Measurements from ENCODE around the gene L3MBTL4. TPM values are rescaled to one million over a fixed set of nuclear protein-coding genes. Genes with fewer than 3 reads are reported as not detected.
"Not testable (repeated sequence)": the region's sequence is repeated elsewhere in the genome, so short reads cannot be mapped to it uniquely, and the experiment has no call there.

Gene L3MBTL4
- total and polyA plus RNA-seq, 10 donors = 1.1 to 21.0 (median 12.7) TPM

DNA sequence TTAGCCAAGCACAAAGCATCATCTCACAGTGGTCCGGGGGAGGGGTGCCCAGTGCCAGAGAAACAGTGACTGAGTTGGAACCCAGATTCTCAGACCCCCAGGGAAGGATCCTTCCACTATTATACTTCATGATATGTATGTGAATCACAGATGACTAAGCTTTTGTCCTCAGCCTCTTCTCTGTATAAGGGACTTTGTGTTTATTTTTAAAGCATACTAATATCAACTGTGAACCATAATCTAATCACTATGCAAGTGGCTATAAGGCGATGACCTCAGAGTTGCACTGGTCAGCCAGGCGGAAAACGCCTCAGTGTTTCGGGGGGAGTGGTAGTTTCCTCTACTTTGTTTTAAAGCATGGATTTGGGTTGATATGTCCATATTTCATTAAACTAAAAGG, 359.0 kb downstream of the L3MBTL4 start:
- H3K4me3 ChIP-seq = no peak overlapping the region
- no peaks in the 10 kb centered on the region for H3K36me3 ChIP-seq
- 85 to 90% (median 89%) methylated on average over 5 of the region's 5 CpGs for WGBS, 5 donors
- intact Hi-C loops (cut with DNase I; ENCODE audit: low total_unique reads) = no loop called here
- H3K27me3 ChIP-seq (replicated peaks in 1 of 7) = no peaks in the 10 kb centered on the region
- DNase-seq = no peak
- no peak overlapping the region for H3K27ac ChIP-seq
- no peaks in the 10 kb centered on the region for H3K9me3 ChIP-seq
- TF ChIP-seq, protein P1, sequence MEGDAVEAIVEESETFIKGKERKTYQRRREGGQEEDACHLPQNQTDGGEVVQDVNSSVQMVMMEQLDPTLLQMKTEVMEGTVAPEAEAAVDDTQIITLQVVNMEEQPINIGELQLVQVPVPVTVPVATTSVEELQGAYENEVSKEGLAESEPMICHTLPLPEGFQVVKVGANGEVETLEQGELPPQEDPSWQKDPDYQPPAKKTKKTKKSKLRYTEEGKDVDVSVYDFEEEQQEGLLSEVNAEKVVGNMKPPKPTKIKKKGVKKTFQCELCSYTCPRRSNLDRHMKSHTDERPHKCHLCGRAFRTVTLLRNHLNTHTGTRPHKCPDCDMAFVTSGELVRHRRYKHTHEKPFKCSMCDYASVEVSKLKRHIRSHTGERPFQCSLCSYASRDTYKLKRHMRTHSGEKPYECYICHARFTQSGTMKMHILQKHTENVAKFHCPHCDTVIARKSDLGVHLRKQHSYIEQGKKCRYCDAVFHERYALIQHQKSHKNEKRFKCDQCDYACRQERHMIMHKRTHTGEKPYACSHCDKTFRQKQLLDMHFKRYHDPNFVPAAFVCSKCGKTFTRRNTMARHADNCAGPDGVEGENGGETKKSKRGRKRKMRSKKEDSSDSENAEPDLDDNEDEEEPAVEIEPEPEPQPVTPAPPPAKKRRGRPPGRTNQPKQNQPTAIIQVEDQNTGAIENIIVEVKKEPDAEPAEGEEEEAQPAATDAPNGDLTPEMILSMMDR (IDR thresholded peaks at IDR 0.05 in 8 of 11, conservative IDR thresholded peaks at IDR 0.05 in 3 of 11) = no peak
- TF ChIP-seq POLR2AphosphoS5 (IDR thresholded peaks at IDR 0.05) = no peak
- no peak for TF ChIP-seq POLR2A (IDR thresholded peaks at IDR 0.05)
- H3K4me1 ChIP-seq = no peaks in the 10 kb centered on the region

DNA sequence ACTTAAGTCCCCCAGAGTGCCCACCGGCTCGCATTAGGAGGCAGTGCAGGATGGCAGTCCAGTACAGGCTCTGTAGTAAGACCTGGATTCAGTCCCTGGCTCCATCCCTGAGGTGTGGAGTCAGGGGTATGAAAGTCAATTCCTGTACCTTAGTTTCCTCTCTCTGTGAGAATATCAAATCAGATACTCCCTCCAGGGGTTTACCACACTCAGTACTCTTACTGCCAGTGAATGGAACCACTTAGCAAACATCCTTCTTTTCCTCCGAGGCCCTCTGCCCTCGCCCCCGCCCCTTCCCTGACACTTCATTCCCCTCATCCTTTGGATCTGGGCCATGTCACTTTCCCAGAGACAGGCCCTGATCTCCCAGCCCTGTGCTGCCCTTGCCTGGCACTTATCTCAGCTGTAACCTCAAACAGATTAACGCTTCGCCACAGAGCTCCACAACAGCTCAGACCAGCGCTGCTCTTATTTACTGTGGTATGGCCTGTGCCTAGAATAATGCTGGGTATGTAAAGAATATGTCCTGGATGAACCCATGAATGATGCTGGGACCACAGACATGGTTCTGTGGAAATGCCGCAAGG, 360.4 kb downstream of the L3MBTL4 start:
- peaks cover 0 to 8% (median 3%) of the 10 kb centered on the region in 8 donors for H3K9me3 ChIP-seq
- DNase-seq = no peak
- no peaks in the 10 kb centered on the region for H3K27me3 ChIP-seq (replicated peaks in 1 of 7)
- intact Hi-C loops (cut with DNase I; ENCODE audit: low total_unique reads) = no loop called here
- H3K4me3 ChIP-seq = no peak overlapping the region
- H3K4me1 ChIP-seq = no peaks in the 10 kb centered on the region
- no peak overlapping the region for H3K27ac ChIP-seq
- no peaks in the 10 kb centered on the region for H3K36me3 ChIP-seq
- WGBS, 5 donors = 77 to 94% (median 88%) methylated on average over 9 of the region's 9 CpGs
- TF ChIP-seq POLR2A (IDR thresholded peaks at IDR 0.05) = no peak
- TF ChIP-seq POLR2AphosphoS5 (IDR thresholded peaks at IDR 0.05) = no peak
- TF ChIP-seq, protein P1 (IDR thresholded peaks at IDR 0.05 in 8 of 11, conservative IDR thresholded peaks at IDR 0.05 in 3 of 11) = no peak

DNA sequence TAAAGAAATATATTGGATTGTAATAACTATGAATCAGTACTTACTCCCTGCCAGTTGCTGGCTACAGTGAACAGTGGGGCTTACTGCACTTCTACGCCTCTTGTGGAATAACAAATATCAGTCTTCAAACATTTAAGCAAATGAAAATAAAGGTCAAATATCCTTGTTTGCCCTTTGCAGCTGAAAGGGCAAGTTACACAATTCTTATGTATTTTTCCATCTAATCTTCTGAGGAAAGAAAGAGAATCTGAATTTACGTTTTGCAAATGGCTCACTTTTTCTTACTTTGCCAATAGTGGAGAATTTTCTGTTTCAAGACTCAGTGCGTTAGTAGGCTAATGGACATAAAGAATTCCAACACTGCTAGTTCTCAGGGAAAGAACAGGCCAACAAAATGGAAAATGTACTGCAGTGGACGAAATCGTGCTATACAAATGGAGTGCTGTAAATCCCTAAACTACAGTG, 362.2 kb downstream of the L3MBTL4 start:
- WGBS, 5 donors = 87 to 92% (median 89%) methylated on average over 5 of the region's 5 CpGs
- Histone ChIP-seq H3K4me3 (no peak overlapping the region), H3K9me3 (peaks cover 0 to 17% (median 11%) of the 10 kb centered on the region in 8 donors), H3K4me1 (no peaks in the 10 kb centered on the region), H3K36me3 (no peaks in the 10 kb centered on the region), H3K27ac (no peak overlapping the region), H3K27me3 (replicated peaks in 1 of 7) (no peaks in the 10 kb centered on the region)
- no peak for TF ChIP-seq POLR2AphosphoS5 (IDR thresholded peaks at IDR 0.05)
- TF ChIP-seq POLR2A (IDR thresholded peaks at IDR 0.05) = no peak
- TF ChIP-seq, protein P1 (IDR thresholded peaks at IDR 0.05 in 8 of 11, conservative IDR thresholded peaks at IDR 0.05 in 3 of 11) = no peak
- intact Hi-C loops (cut with DNase I; ENCODE audit: low total_unique reads) = no loop called here
- no peak for DNase-seq

DNA sequence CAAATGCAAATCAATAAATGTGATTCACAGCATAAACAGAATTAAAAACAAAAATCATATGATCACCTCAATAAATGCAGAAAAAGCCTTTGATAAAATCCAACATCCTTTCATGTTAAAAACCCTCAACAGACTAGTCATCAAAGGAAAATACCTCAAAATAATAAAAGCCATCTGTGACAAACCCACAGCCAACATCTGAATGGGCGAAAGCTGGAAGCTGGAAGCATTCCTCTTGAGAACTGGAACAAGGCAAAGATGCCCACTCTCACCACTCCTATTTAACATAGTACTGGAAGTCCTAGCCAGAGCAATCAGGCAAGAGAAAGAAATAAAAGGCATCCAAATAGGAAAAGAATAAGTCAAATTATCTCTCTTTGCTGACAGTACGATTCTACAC, 367.1 kb downstream of the L3MBTL4 start:
- DNase-seq; H3K36me3 ChIP-seq; intact Hi-C loops (cut with DNase I; ENCODE audit: low total_unique reads); H3K27ac ChIP-seq; H3K4me1 ChIP-seq; H3K4me3 ChIP-seq; H3K27me3 ChIP-seq (replicated peaks in 1 of 7): not testable (repeated sequence)
- peaks cover 0 to 37% (median 22%) of the 10 kb centered on the region in 8 donors for H3K9me3 ChIP-seq
- WGBS, 5 donors = 67 to 93% (median 85%) methylated on average over 2 of the region's 2 CpGs

DNA sequence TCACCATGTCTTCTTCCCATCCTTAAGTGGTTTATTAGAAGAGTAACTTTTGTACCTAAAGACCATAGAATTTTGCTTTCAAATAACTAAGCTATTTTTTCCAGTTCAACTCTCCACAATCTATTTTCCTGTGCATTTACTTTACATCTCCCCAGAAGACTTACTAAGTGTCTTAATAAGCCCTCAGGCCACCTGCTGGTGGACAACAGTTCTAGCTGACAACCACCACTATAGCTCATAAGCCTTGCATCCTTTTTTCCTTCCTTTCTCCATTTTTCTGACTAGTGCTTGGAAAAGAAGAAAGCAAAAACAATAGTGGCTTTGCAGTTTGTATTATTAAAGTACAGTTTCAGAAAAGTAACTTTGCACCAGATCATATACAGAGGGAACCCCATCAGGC, 369.9 kb downstream of the L3MBTL4 start:
- Histone ChIP-seq H3K9me3 (peaks cover 0 to 37% (median 20%) of the 10 kb centered on the region in 8 donors), H3K4me3 (no peak overlapping the region), H3K27me3 (replicated peaks in 1 of 7) (no peaks in the 10 kb centered on the region), H3K27ac (no peak overlapping the region), H3K4me1 (no peaks in the 10 kb centered on the region), H3K36me3 (no peaks in the 10 kb centered on the region)
- intact Hi-C loops (cut with DNase I; ENCODE audit: low total_unique reads) = no loop called here
- TF ChIP-seq, protein P1 (IDR thresholded peaks at IDR 0.05 in 8 of 11, conservative IDR thresholded peaks at IDR 0.05 in 3 of 11) = no peak
- TF ChIP-seq POLR2AphosphoS5 (IDR thresholded peaks at IDR 0.05) (no peak), POLR2A (IDR thresholded peaks at IDR 0.05) (no peak)
- no peak for DNase-seq

Measured in spleen (tissue), 11 donors.